IMR-90 (cell line): ENCODE measurements around the gene GAS2L2. TPM values are rescaled to one million over a fixed set of nuclear protein-coding genes. Genes with fewer than 3 reads are reported as not detected.

ENCODE experiments used
- ATAC-seq: fragments of 200-7000 bp; cut with Tn5 transposase; 2 replicates; pipeline ENCODE4 v1.9.1; 2020; ENCODE audit warnings: low read depth, mild to moderate bottlenecking, moderate library complexity
- BruUV-seq: library from RNA; stranded (reverse); fragments of 400-500 nt; replicated peaks from 2 replicates; lab custom pipeline; 2021; lab: Mats Ljungman, UMichigan
- CTCF ChIA-PET: fragments of 300-600 bp; formaldehyde crosslinking; extraction: SDS; loops from one replicate; lab custom pipeline; 2021; ENCODE audit warnings: antibody characterized with exemption; lab: Yijun Ruan, JAX
- POLR2A ChIA-PET: fragments of 300-600 bp; sonication (Branson Sonifier 250); formaldehyde crosslinking; loops from one replicate; lab custom pipeline; 2022; ENCODE audit warnings: antibody characterized with exemption; ENCODE audit not compliant: unreplicated experiment; lab: Charles Lee
- DNase-seq: peaks from one replicate; pipeline ENCODE4 v3.0.0; 2013
- H2AFZ ChIP-seq: replicated peaks from 2 replicates; pipeline ENCODE3; 2013; ENCODE audit warnings: low read length, mild to moderate bottlenecking; ENCODE audit not compliant: poor library complexity
- H2AK5ac ChIP-seq: 2 replicates; pipeline ENCODE4 v1.6.1; 2013; ENCODE audit warnings: low read depth, low read length, inconsistent platforms
- H2AK9ac ChIP-seq: replicated peaks from 2 replicates; pipeline ENCODE3; 2013; ENCODE audit warnings: mild to moderate bottlenecking, low read depth, low read length, moderate library complexity; ENCODE audit not compliant: poor library complexity
- H2BK120ac ChIP-seq: 2 replicates; pipeline ENCODE4 v1.6.1; 2013; ENCODE audit warnings: low read depth, low read length, inconsistent platforms
- H2BK15ac ChIP-seq: 3 replicates; pipeline ENCODE4 v1.6.1; 2013; ENCODE audit warnings: low read depth, low read length, inconsistent platforms
- H2BK20ac ChIP-seq: 2 replicates; pipeline ENCODE4 v1.6.1; 2013; ENCODE audit warnings: low read depth, mild to moderate bottlenecking, inconsistent platforms, low read length, moderate library complexity
- H2BK5ac ChIP-seq: 2 replicates; pipeline ENCODE4 v1.6.1; 2013; ENCODE audit warnings: mild to moderate bottlenecking, low read depth, low read length, inconsistent platforms; ENCODE audit not compliant: poor library complexity, severe bottlenecking
- H3K14ac ChIP-seq: replicated peaks from 2 replicates; pipeline ENCODE4 v1.6.1; 2013; ENCODE audit warnings: low read depth, low read length, inconsistent platforms
- H3K18ac ChIP-seq: 2 replicates; pipeline ENCODE4 v1.6.1; 2013; ENCODE audit warnings: low read depth, low read length, control low read depth
- H3K23ac ChIP-seq: 2 replicates; pipeline ENCODE4 v1.6.1; 2013; ENCODE audit warnings: low read depth, low read length, inconsistent platforms
- H3K27ac ChIP-seq: 2 replicates; pipeline ENCODE4 v1.5.1; 2013; ENCODE audit warnings: mild to moderate bottlenecking, control low read depth, low read length; ENCODE audit not compliant: insufficient read depth
- H3K27me3 ChIP-seq: 2 replicates; pipeline ENCODE4 v1.6.1; 2013; ENCODE audit warnings: low read length; ENCODE audit not compliant: control insufficient read depth, insufficient read depth
- H3K36me3 ChIP-seq: 2 replicates; pipeline ENCODE4 v1.6.1; 2013; ENCODE audit warnings: low read length, mixed read lengths; ENCODE audit not compliant: control insufficient read depth, insufficient read depth
- H3K4ac ChIP-seq: 2 replicates; pipeline ENCODE4 v1.6.1; 2013; ENCODE audit warnings: low read depth, low read length, inconsistent platforms
- H3K4me1 ChIP-seq: 2 replicates; pipeline ENCODE4 v1.6.1; 2013; ENCODE audit warnings: low read length, mixed read lengths; ENCODE audit not compliant: control insufficient read depth, insufficient read depth
- H3K4me2 ChIP-seq: 2 replicates; pipeline ENCODE4 v1.6.1; 2013; ENCODE audit warnings: low read depth, mild to moderate bottlenecking, control low read depth, low read length, moderate library complexity
- H3K4me3 ChIP-seq: 2 replicates; pipeline ENCODE4 v1.5.1; 2013; ENCODE audit warnings: low read depth, mild to moderate bottlenecking, control low read depth, low read length, moderate library complexity; ENCODE audit not compliant: insufficient read depth
- H3K56ac ChIP-seq: 2 replicates; pipeline ENCODE4 v1.6.1; 2013; ENCODE audit warnings: low read length, inconsistent platforms; ENCODE audit not compliant: insufficient read depth; ENCODE audit errors: extremely low read depth
- H3K79me1 ChIP-seq, 2 experiments: 2 replicates each; pipeline ENCODE4 v1.6.1; 2013; ENCODE audit warnings: low read length in 2 of 2, inconsistent platforms in 1 of 2, low read depth in 1 of 2
- H3K9ac ChIP-seq: 2 replicates; pipeline ENCODE4 v1.6.1; 2013; ENCODE audit warnings: low read depth, low read length, control low read depth
- H3K9me1 ChIP-seq: 2 replicates; pipeline ENCODE4 v1.6.1; 2013; ENCODE audit warnings: low read length, inconsistent platforms; ENCODE audit not compliant: insufficient read depth
- H3K9me3 ChIP-seq: 2 replicates; pipeline ENCODE4 v1.6.1; 2013; ENCODE audit warnings: low read length; ENCODE audit not compliant: control insufficient read depth, insufficient read depth
- H4K20me1 ChIP-seq: 2 replicates; pipeline ENCODE4 v1.6.1; 2013; ENCODE audit warnings: low read length, inconsistent platforms; ENCODE audit not compliant: insufficient read depth
- H4K5ac ChIP-seq: 2 replicates; pipeline ENCODE4 v1.6.1; 2013; ENCODE audit warnings: mild to moderate bottlenecking, low read depth, low read length, control low read depth
- H4K8ac ChIP-seq, 2 experiments: 2 replicates each; pipeline ENCODE4 v1.6.1; 2013; ENCODE audit warnings: low read depth in 2 of 2, low read length in 2 of 2, control low read depth in 1 of 2, inconsistent platforms in 1 of 2
- H4K91ac ChIP-seq: 2 replicates; pipeline ENCODE4 v1.6.1; 2013; ENCODE audit warnings: low read depth, low read length, inconsistent platforms; ENCODE audit not compliant: insufficient read depth
- BHLHE40 ChIP-seq: fragments of 150-350 bp; IDR thresholded peaks from 2 replicates; pipeline ENCODE4 v1.6.1; 2016; ENCODE audit warnings: mild to moderate bottlenecking, low read depth, low read length
- CEBPB ChIP-seq: IDR thresholded peaks from 2 replicates; pipeline ENCODE4 v1.6.1; 2012; ENCODE audit warnings: low read depth, low read length, improper control_type of control experiment
- CHD1 ChIP-seq: IDR thresholded peaks from 2 replicates; pipeline ENCODE4 v1.6.1; 2012; ENCODE audit warnings: low read depth, low read length, improper control_type of control experiment
- FOS ChIP-seq: fragments of 150-350 bp; IDR thresholded peaks from 2 replicates; pipeline ENCODE4 v1.6.1; 2016; ENCODE audit warnings: low read depth, low read length
- MAFK ChIP-seq: IDR thresholded peaks from 2 replicates; pipeline ENCODE4 v1.6.1; 2012; ENCODE audit warnings: low read depth, low read length, improper control_type of control experiment
- MAZ ChIP-seq: IDR thresholded peaks from 2 replicates; pipeline ENCODE4 v1.6.1; 2012; ENCODE audit warnings: low read depth, mild to moderate bottlenecking, low read length, improper control_type of control experiment, moderate library complexity, borderline replicate concordance
- MXI1 ChIP-seq: IDR thresholded peaks from 2 replicates; pipeline ENCODE4 v1.6.1; 2012; ENCODE audit warnings: low read depth, mild to moderate bottlenecking, low read length, moderate library complexity, borderline replicate concordance
- RAD21 ChIP-seq: IDR thresholded peaks from 2 replicates; pipeline ENCODE4 v1.6.1; 2012; ENCODE audit warnings: low read length, improper control_type of control experiment
- RCOR1 ChIP-seq: IDR thresholded peaks from 2 replicates; pipeline ENCODE4 v1.6.1; 2012; ENCODE audit warnings: mild to moderate bottlenecking, low read length, improper control_type of control experiment; ENCODE audit not compliant: insufficient replicate concordance
- RFX5 ChIP-seq: IDR thresholded peaks from 2 replicates; pipeline ENCODE4 v1.8.0; 2012; ENCODE audit warnings: low read depth, mild to moderate bottlenecking, low read length, moderate library complexity
- SMC3 ChIP-seq: fragments of 150-350 bp; IDR thresholded peaks from 2 replicates; pipeline ENCODE4 v1.6.1; 2016; ENCODE audit warnings: low read depth, mild to moderate bottlenecking, antibody characterized with exemption, low read length, moderate library complexity
- WGBS, 2 experiments: methylation state at CpG; one replicate each; pipeline versions ENCODE4 v1.1.5 to v1.1.7; 2013; ENCODE audit warnings: missing lambda C conversion rate in 2 of 2; ENCODE audit not compliant: insufficient read length in 1 of 2; ENCODE audit errors: extremely low coverage in 2 of 2; 5-methylcytosine and 5-hydroxymethylcytosine counted together
- dilution Hi-C: fragments of 300-500 bp; cut with HindIII; formaldehyde crosslinking; loops from one replicate; pipeline ENCODE4 v1.14.3; 2018; ENCODE audit warnings: low sequenced_read_pairs; ENCODE audit not compliant: unreplicated experiment
- in situ Hi-C: fragments of 300-500 bp; cut with MboI; formaldehyde crosslinking; loops from 3 replicates; pipeline ENCODE4 v1.14.3; 2019; ENCODE audit warnings: low sequenced_read_pairs, inconsistent platforms, mixed read lengths
- intact Hi-C: fragments of 100-400 bp; cut with micrococcal nuclease; formaldehyde crosslinking; loops from 2 replicates; pipeline ENCODE4 v1.10.0; 2022
- polyA plus RNA-seq, 3 experiments: library from polyadenylated mRNA; depleted of rRNA; stranded (reverse); fragments of >200 nt; gene quantifications; 2 replicates each; pipeline ENCODE4 v1.2.3, GENCODE V29; 2012; ENCODE audit warnings: low replicate concordance in 1 of 3
- total RNA-seq: library from RNA; depleted of rRNA; stranded (reverse); fragments of >200 nt; gene quantifications from 2 replicates; pipeline ENCODE4 v1.2.3, GENCODE V29; 2012
- TF ChIP-seq, protein P1 (sequence below): conservative IDR thresholded peaks from 2 replicates; pipeline ENCODE4 v1.5.1; 2012; ENCODE audit warnings: mild to moderate bottlenecking, low read depth, low read length, improper control_type of control experiment
- TF ChIP-seq, protein P2 (sequence below): fragments of 150-350 bp; IDR thresholded peaks from 2 replicates; pipeline ENCODE4 v1.6.1; 2016; ENCODE audit warnings: low read depth, mild to moderate bottlenecking, low read length, moderate library complexity, borderline replicate concordance
- TF ChIP-seq, protein P3 (sequence below): fragments of 150-350 bp; IDR thresholded peaks from 2 replicates; pipeline ENCODE4 v1.6.1; 2017; ENCODE audit warnings: mild to moderate bottlenecking, antibody characterized with exemption, low read length, low read depth

The GAS2L2 gene
- total and polyA plus RNA-seq, 2 of the 4 experiments (the other 2 are of a cell fraction), result 0.02 TPM; not detected in 1

DNA sequence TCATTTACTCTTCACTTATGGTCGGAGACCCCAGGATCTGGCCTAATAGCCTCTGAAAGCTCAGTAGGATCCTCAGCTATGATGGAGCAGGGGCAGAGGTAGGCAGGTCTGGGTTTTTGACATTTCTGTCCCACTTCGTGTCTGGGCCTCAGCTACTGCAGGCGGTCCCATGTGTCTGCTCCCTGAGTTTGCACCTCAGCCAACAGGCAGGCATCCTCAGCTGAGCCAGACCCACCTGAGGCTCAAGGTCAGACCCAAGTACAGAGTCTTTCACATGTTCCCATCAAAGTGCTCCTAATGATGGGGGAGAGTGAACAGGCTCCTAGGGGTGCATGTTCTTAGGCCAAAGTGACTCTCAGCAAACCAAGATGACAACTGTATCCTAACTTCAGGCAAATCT, 24.5 kb downstream of the GAS2L2 start:
- dilution Hi-C loops, result no loop called here

More for the DNA sequence above, 24.5 kb downstream of the GAS2L2 start:
- in situ Hi-C loops, result loop anchor here (25.0 kb wide), 1 partner anchor 366 kb away; the partner anchor contains the start of gene SLFN11
- no peak overlapping the region for H3K27ac ChIP-seq
- H3K18ac ChIP-seq, result no peak overlapping the region
- peaks cover 13% of the 10 kb centered on the region; the same call in 1 of the 2 replicates for H4K20me1 ChIP-seq
- H3K56ac ChIP-seq, result no peak overlapping the region
- H4K8ac ChIP-seq, result no peak overlapping the region
- H3K14ac ChIP-seq, result no peak overlapping the region
- CTCF ChIA-PET, result interaction anchor here (1.1 kb wide), 1 partner anchor 19 kb away, joined by 3 read pairs; no protein-coding TSS in a partner anchor
- POLR2A ChIA-PET, result no interaction called here
- peaks cover 18% of the 10 kb centered on the region for H3K9me1 ChIP-seq
- no peak overlapping the region for H3K4me3 ChIP-seq
- H3K4ac ChIP-seq, result no peak overlapping the region
- peaks cover 14% of the 10 kb centered on the region for H3K36me3 ChIP-seq
- ATAC-seq (no peak), DNase-seq (no peak)
- peaks cover 18% of the 10 kb centered on the region for H3K4me1 ChIP-seq
- intact Hi-C loops, result no loop called here
- H2AK9ac ChIP-seq, result no peak overlapping the region
- H3K27me3 ChIP-seq, result no peaks in the 10 kb centered on the region
- H4K5ac ChIP-seq, result no peak overlapping the region
- no peak overlapping the region for H3K4me2 ChIP-seq
- no peak for TF ChIP-seq CHD1
- TF ChIP-seq MAFK, result no peak
- TF ChIP-seq, protein P1, sequence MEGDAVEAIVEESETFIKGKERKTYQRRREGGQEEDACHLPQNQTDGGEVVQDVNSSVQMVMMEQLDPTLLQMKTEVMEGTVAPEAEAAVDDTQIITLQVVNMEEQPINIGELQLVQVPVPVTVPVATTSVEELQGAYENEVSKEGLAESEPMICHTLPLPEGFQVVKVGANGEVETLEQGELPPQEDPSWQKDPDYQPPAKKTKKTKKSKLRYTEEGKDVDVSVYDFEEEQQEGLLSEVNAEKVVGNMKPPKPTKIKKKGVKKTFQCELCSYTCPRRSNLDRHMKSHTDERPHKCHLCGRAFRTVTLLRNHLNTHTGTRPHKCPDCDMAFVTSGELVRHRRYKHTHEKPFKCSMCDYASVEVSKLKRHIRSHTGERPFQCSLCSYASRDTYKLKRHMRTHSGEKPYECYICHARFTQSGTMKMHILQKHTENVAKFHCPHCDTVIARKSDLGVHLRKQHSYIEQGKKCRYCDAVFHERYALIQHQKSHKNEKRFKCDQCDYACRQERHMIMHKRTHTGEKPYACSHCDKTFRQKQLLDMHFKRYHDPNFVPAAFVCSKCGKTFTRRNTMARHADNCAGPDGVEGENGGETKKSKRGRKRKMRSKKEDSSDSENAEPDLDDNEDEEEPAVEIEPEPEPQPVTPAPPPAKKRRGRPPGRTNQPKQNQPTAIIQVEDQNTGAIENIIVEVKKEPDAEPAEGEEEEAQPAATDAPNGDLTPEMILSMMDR, result no peak
- TF ChIP-seq FOS, result no peak
- TF ChIP-seq MAZ, result no peak
- no peak for TF ChIP-seq CEBPB
- TF ChIP-seq, protein P2, sequence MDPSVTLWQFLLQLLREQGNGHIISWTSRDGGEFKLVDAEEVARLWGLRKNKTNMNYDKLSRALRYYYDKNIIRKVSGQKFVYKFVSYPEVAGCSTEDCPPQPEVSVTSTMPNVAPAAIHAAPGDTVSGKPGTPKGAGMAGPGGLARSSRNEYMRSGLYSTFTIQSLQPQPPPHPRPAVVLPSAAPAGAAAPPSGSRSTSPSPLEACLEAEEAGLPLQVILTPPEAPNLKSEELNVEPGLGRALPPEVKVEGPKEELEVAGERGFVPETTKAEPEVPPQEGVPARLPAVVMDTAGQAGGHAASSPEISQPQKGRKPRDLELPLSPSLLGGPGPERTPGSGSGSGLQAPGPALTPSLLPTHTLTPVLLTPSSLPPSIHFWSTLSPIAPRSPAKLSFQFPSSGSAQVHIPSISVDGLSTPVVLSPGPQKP, result no peak
- TF ChIP-seq RCOR1, result no peak
- no peak for TF ChIP-seq SMC3
- TF ChIP-seq, protein P3, sequence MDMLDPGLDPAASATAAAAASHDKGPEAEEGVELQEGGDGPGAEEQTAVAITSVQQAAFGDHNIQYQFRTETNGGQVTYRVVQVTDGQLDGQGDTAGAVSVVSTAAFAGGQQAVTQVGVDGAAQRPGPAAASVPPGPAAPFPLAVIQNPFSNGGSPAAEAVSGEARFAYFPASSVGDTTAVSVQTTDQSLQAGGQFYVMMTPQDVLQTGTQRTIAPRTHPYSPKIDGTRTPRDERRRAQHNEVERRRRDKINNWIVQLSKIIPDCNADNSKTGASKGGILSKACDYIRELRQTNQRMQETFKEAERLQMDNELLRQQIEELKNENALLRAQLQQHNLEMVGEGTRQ, result no peak
- TF ChIP-seq RAD21, result no peak
- no peak for TF ChIP-seq MXI1
- TF ChIP-seq RFX5, result no peak
- TF ChIP-seq BHLHE40, result no peak
- no peak overlapping the region for H3K9ac ChIP-seq
- peaks cover 0 to 21% of the 10 kb centered on the region in 2 experiments; a peak in 2 of 4 replicates for H3K79me1 ChIP-seq
- no peak overlapping the region for H2AFZ ChIP-seq
- H2BK5ac ChIP-seq, result no peak overlapping the region
- no peak overlapping the region for H4K91ac ChIP-seq
- H2BK20ac ChIP-seq, result no peak overlapping the region
- no TSS peak for BruUV-seq
- no peak overlapping the region for H3K23ac ChIP-seq
- no peaks in the 10 kb centered on the region for H3K9me3 ChIP-seq
- WGBS, 2 experiments, result no CpG with 5 or more reads among the region's 3 CpGs
- H2BK120ac ChIP-seq, result no peak overlapping the region
- no peak overlapping the region for H2BK15ac ChIP-seq
- H2AK5ac ChIP-seq, result no peak overlapping the region
